GM12878 (cell line): Measurements from ENCODE around the gene TUBB4B. TPM values are rescaled to one million over a fixed set of nuclear protein-coding genes. Genes with fewer than 3 reads are reported as not detected.

Experiments
- ATAC-seq: fragments of 200-7000 bp; cut with Tn5 transposase; 3 replicates; pipeline ENCODE4 v1.9.1; 2020; ENCODE audit warnings: mild to moderate bottlenecking, moderate library complexity
- BruUV-seq: library from RNA; stranded (reverse); fragments of 400-500 nt; replicated peaks from 2 replicates; lab custom pipeline; 2021; lab: Mats Ljungman, UMichigan
- CTCF ChIA-PET: fragments of 300-600 bp; sonication (Branson Sonifier 250); formaldehyde crosslinking; extraction: SDS; loops from one replicate; lab custom pipeline; 2021; ENCODE audit warnings: inconsistent platforms; lab: Yijun Ruan, JAX
- POLR2A ChIA-PET: fragments of 350-600 bp; formaldehyde crosslinking; extraction: SDS; loops from one replicate; lab custom pipeline; 2021; ENCODE audit warnings: inconsistent platforms; lab: Charles Lee
- RAD21 ChIA-PET: fragments of 300-600 bp; sonication (Branson Sonifier 250); formaldehyde crosslinking; loops from one replicate; lab custom pipeline; 2023; ENCODE audit warnings: antibody characterized with exemption; ENCODE audit not compliant: unreplicated experiment; lab: Charles Lee
- SMC1A ChIA-PET: fragments of 300-600 bp; sonication (Branson Sonifier 250); formaldehyde crosslinking; loops from one replicate; lab custom pipeline; 2023; ENCODE audit not compliant: unreplicated experiment, uncharacterized antibody; lab: Charles Lee
- DNase-seq: peaks from one replicate; pipeline ENCODE4 v3.0.0-alpha.2; 2011; ENCODE audit warnings: low read depth, low spot score
- FAIRE-seq: peaks from 3 replicates; lab custom pipeline; 2011; peaks lifted over from hg19 to GRCh38; lab: Jason Lieb, UNC
- H2AFZ ChIP-seq: 2 replicates; pipeline ENCODE4 v1.6.0; 2011; ENCODE audit warnings: low read depth, low read length, control low read depth; ENCODE audit not compliant: control insufficient read depth
- H3K27ac ChIP-seq: 2 replicates; pipeline ENCODE4 v1.5.1; 2011; ENCODE audit warnings: control low read depth; ENCODE audit not compliant: control insufficient read depth, insufficient read depth
- H3K27me3 ChIP-seq, 2 experiments: replicated peaks in 1 of 2; 2 replicates each; pipeline versions ENCODE4 v1.6.0 to v1.6.1; 2011; ENCODE audit warnings: low read length in 1 of 2; ENCODE audit not compliant: control insufficient read depth in 2 of 2, insufficient read depth in 2 of 2
- H3K36me3 ChIP-seq, 2 experiments: 2 replicates each; pipeline ENCODE4 v1.5.1; 2011; ENCODE audit warnings: low read length in 1 of 2; ENCODE audit not compliant: control insufficient read depth in 2 of 2, insufficient read depth in 2 of 2
- H3K4me1 ChIP-seq: 2 replicates; pipeline ENCODE4 v1.6.1; 2011; ENCODE audit warnings: mild to moderate bottlenecking, low read length, moderate library complexity, mixed read lengths; ENCODE audit not compliant: control insufficient read depth, insufficient read depth
- H3K4me2 ChIP-seq: 2 replicates; pipeline ENCODE4 v1.6.0; 2011; ENCODE audit warnings: control low read depth; ENCODE audit not compliant: control insufficient read depth, insufficient read depth
- H3K4me3 ChIP-seq: fragments of 200-600 bp; sonication (generic); 2 replicates; pipeline ENCODE4 v1.5.1; 2016
- H3K79me2 ChIP-seq: 2 replicates; pipeline ENCODE4 v1.6.0; 2011; ENCODE audit warnings: low read length; ENCODE audit not compliant: control insufficient read depth, insufficient read depth
- H3K9ac ChIP-seq: 2 replicates; pipeline ENCODE4 v1.8.0; 2011; ENCODE audit warnings: low read length, control low read depth, mixed read lengths; ENCODE audit not compliant: control insufficient read depth, insufficient read depth
- H3K9me3 ChIP-seq: replicated peaks from 3 replicates; pipeline ENCODE4 v1.5.1; 2011; ENCODE audit warnings: mild to moderate bottlenecking, low read length; ENCODE audit not compliant: control insufficient read depth, insufficient read depth
- H4K20me1 ChIP-seq: 2 replicates; pipeline ENCODE4 v1.6.0; 2011; ENCODE audit not compliant: control insufficient read depth, insufficient read depth
- NR2F1 ChIP-seq: fragments of 450-650 bp; conservative IDR thresholded peaks from 2 replicates; pipeline ENCODE4 v1.6.1; 2017; ENCODE audit warnings: mild to moderate bottlenecking
- TAF1 ChIP-seq: IDR thresholded peaks from 2 replicates; pipeline ENCODE4 v1.6.1; 2011; ENCODE audit warnings: mild to moderate bottlenecking, low read depth, low read length, borderline replicate concordance
- WGBS: methylation state at CpG from one replicate; pipeline ENCODE4 v1.1.6; 2016; ENCODE audit warnings: low lambda C conversion rate; ENCODE audit not compliant: insufficient replicate concordance, insufficient coverage; ENCODE audit errors: missing lambda C conversion rate; 5-methylcytosine and 5-hydroxymethylcytosine counted together
- in situ Hi-C: fragments of 300-500 bp; cut with MboI; formaldehyde crosslinking; loops from 9 replicates; pipeline ENCODE4 v1.14.3; 2018; ENCODE audit warnings: mixed read lengths
- intact Hi-C: fragments of 100-400 bp; cut with micrococcal nuclease; formaldehyde crosslinking; loops from one replicate; pipeline ENCODE4 v1.14.2; 2022; ENCODE audit not compliant: unreplicated experiment
- polyA plus RNA-seq, 11 experiments: library from polyadenylated mRNA; depleted of rRNA in 4 of 11; unstranded in 6 of 11; stranded (reverse) in 5 of 11; fragments of >200 nt; fragmentation: Nextera tagmentation in 4 of 11; fragmentation: Illumina TruSeq in 1 of 11; extraction: Ambion mirVana in 4 of 11; extraction: Trizol in 1 of 11; gene quantifications; 1 replicate in 1 of 11; 2 replicates in 10 of 11; pipeline versions ENCODE4 v1.2.1 to v1.2.3, GENCODE V29; 2011 to 2016; ENCODE audit warnings: inconsistent platforms in 2 of 11, missing spikeins in 2 of 11, low read depth in 1 of 11
- total RNA-seq, 4 experiments: library from RNA; depleted of rRNA in 3 of 4; stranded (reverse); fragments of >200 nt in 3 of 4; fragmentation: Illumina TruSeq in 1 of 4; extraction: Trizol in 1 of 4; gene quantifications; 2 replicates each; pipeline versions ENCODE4 v1.2.1 to v1.2.3, GENCODE V29; 2013 to 2021

Gene TUBB4B
- total and polyA plus RNA-seq, 10 of the 15 experiments (the other 5 are each of a cell fraction or from before 2014, with no cell fraction given), result 23.0 to 532 (median 254) TPM

DNA sequence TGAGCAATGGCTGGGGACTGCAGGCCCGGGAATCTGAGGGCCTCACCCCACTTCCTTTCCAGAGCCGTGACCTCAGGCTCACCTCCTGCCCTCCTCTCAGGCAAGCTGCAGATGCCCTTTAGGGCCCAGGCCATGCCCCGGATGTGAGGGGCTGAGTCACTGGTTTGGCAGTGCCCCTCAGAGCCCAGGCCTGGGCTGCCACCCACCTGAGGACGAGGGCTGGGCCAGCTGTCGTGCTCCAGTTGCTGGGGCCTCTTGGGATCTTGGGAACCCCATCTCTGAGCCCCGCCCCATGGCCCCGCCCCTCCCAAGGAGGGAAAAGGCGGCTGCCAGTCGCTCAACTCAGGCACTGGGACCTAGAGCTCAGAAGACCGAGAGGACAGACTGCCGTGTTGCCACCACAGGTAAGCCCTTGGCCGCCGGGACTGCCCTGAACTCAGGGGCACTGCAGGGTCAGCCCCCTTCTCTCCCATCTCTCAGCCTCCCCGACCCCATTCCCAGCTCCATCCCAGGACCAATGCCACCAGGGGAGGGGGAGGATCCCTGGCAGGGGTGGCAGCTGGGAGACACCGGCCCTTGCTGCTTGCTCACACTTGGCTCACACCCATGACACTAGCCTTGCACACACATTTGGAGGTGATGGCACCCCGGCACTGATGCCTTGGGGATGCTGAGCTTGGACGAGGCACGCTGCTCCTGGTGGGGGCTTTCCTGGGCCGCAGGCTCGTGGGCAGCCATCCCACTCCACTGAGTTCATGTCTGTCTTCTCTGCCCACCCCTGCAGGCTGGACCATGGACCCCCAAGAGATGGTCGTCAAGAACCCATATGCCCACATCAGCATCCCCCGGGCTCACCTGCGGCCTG is 16.0 kb upstream of the TUBB4B start, which contains the start of gene CYSRT1:
CYSRT1 (plus strand) TSS at position 345 of the 865 bp plus-strand sequence; CDS start at position 793, 448 bp downstream.
- no TSS peak for BruUV-seq
- in situ Hi-C loops, result loop anchor here (5.0 kb wide), 1 partner anchor 103 kb away; no protein-coding TSS in a partner anchor
- CTCF ChIA-PET, result interaction anchor here (0.8 to 6.4 kb wide), 7 partner anchors 14 to 176 kb away, joined by 3 to 52 read pairs (median 13); partner anchors contain the start of genes ANAPC2, SAPCD2, SSNA1 and TUBB4B

More for the DNA sequence above, 16.0 kb upstream of the TUBB4B start, which contains the start of gene CYSRT1:
- Histone ChIP-seq H4K20me1 (no peaks in the 10 kb centered on the region), H3K4me3 (peak within 1 kb of the TSS; percentile 93), H3K9me3 (no peaks in the 10 kb centered on the region), H3K9ac (peak within 1 kb of the TSS; percentile 79), H2AFZ (peak within 1 kb of the TSS; percentile 85; the same call in 1 of the 2 replicates), H3K79me2 (no peaks in the 10 kb centered on the region), H3K4me2 (peak within 1 kb of the TSS; percentile 85), H3K36me3 (no peaks in the 10 kb centered on the region), H3K4me1 (peaks cover 16% of the 10 kb centered on the region), H3K27me3 (no peaks in the 10 kb centered on the region), H3K27ac (peak within 1 kb of the TSS; percentile 73)
- no peak for DNase-seq
- no peak for FAIRE-seq
- WGBS, result 27% methylated on average over 22 of the region's 23 CpGs
- RAD21 ChIA-PET, result interaction anchor here (0.8 to 3.5 kb wide), 8 partner anchors 12 to 157 kb away, joined by 3 to 34 read pairs (median 4); no protein-coding TSS in a partner anchor
- SMC1A ChIA-PET, result interaction anchor here (0.6 to 3.3 kb wide), 8 partner anchors 12 to 129 kb away, joined by 3 to 18 read pairs (median 3); partner anchors contain the start of gene TPRN
- intact Hi-C loops, result loop anchor here (5.0 to 10.0 kb wide), 2 partner anchors 38 to 180 kb away; partner anchors contain the start of genes ANAPC2, NPDC1 and SSNA1
- TF ChIP-seq TAF1 (no peak), NR2F1 (0 out of 2 replicates have a peak, but pooled peaks have one; percentile 33)
- no peak for ATAC-seq
- POLR2A ChIA-PET, result interaction anchor here (0.9 to 5.5 kb wide), 11 partner anchors 10 to 154 kb away, joined by 3 to 68 read pairs (median 6); partner anchors contain the start of genes ANAPC2, NDOR1, SAPCD2 and SSNA1
